GM12875 (cell line): ENCODE measurements around the gene RBKS.
"Not testable (repeated sequence)": the region's sequence is repeated elsewhere in the genome, so short reads cannot be mapped to it uniquely, and the experiment has no call there.

Source experiments
- H3K4me3 ChIP-seq: one replicate; pipeline ENCODE4 v1.5.1; 2011; ENCODE audit warnings: low read depth, low read length, control low read depth
- TF ChIP-seq, protein P1 (sequence below): IDR thresholded peaks from 2 replicates; pipeline ENCODE4 v1.5.1; 2011; ENCODE audit warnings: low read depth, mild to moderate bottlenecking, control low read depth, inconsistent platforms, low read length, moderate library complexity, borderline replicate concordance; ENCODE audit not compliant: insufficient read depth

Gene RBKS

DNA sequence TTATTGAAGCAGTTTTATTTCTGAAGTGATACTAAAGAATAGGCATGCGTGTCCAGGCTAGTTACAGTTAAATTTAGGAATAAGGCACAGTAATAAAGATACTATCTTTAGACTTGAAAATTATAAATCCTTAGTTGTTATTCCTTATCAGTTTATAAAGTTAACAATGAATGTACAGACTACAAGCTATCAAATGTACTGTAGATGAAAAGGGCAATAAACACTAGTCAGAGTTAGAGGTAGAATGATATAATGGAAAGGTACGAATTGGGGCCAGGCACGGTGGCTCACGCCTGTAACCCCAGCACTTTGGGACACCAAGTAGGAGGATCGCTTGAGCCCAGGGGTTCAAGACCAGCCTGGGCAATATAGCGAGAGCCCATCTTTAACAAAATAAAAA is 3.9 kb downstream of the RBKS start:
- no peak overlapping the region for H3K4me3 ChIP-seq
- TF ChIP-seq, protein P1, sequence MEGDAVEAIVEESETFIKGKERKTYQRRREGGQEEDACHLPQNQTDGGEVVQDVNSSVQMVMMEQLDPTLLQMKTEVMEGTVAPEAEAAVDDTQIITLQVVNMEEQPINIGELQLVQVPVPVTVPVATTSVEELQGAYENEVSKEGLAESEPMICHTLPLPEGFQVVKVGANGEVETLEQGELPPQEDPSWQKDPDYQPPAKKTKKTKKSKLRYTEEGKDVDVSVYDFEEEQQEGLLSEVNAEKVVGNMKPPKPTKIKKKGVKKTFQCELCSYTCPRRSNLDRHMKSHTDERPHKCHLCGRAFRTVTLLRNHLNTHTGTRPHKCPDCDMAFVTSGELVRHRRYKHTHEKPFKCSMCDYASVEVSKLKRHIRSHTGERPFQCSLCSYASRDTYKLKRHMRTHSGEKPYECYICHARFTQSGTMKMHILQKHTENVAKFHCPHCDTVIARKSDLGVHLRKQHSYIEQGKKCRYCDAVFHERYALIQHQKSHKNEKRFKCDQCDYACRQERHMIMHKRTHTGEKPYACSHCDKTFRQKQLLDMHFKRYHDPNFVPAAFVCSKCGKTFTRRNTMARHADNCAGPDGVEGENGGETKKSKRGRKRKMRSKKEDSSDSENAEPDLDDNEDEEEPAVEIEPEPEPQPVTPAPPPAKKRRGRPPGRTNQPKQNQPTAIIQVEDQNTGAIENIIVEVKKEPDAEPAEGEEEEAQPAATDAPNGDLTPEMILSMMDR, result no peak

- H3K4me3 ChIP-seq, result no peak overlapping the region
- TF ChIP-seq, protein P1, result no peak
These were observed 4.5 kb downstream of the RBKS start for GRCh38 chr2:27885661-27886060.

DNA sequence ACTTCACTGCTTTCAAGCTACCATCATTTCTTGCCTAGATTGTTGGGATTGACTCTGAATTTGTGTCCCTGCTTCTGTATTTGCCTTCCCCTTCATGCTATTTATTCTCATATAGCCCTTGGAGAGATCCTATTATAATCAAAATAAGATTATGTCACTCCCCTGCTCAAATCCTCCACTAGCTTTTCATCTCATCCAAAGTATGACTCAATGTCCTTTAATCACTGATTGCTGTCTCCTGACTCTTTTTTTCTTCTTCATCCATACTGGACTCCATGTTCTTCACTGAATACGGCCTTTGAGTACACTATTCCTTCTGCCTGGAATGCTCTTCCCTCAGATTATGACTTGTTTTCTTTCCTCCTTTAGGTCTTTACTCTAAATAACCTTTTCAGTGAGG is 5.0 kb downstream of the RBKS start:
- TF ChIP-seq, protein P1, result no peak
- H3K4me3 ChIP-seq, result no peak overlapping the region

DNA sequence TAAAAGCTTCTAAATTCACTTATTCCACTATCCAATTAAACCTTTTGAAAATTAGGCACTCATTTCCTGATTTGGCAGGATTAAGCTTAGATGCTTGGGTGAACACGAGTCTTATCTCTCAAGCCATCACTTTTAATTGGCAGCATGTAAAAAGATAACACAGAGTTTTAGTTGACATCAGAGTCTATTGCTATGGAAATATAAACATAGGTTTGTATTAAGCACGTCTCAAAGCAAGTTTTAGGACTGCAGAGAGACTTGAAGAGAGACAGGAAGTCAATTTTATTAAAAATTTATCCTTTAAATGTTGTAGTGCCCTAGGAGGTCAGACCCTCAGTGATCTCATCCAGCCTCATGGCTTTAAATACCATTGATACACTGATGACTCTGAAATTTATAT is 5.6 kb downstream of the RBKS start:
- TF ChIP-seq, protein P1, result no peak

DNA sequence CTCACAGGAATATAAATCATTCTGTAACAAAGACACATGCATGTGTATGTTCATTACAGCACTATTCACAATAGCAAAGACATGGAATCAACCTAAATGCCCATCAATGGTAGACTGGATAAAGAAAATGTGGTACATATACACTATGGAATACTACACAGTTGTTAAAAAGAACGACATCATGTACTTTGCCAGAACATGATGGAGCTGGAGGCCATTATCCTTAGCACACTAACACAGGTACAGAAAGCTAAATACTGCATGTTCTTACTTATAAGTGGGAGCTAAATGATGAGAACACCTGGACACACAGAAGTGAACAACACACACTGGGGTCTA is 7.6 kb downstream of the RBKS start:
- H3K4me3 ChIP-seq, result not testable (repeated sequence)

More for the DNA sequence above, 5.6 kb downstream of the RBKS start:
- no peak overlapping the region for H3K4me3 ChIP-seq

GRCh38 chr2:27881815-27882583 is 8.2 kb downstream of the RBKS start:
- not testable (repeated sequence) for H3K4me3 ChIP-seq

GRCh38 chr2:27878825-27879224 is 11.4 kb downstream of the RBKS start:
- TF ChIP-seq, protein P1, result no peak
- no peak overlapping the region for H3K4me3 ChIP-seq

DNA sequence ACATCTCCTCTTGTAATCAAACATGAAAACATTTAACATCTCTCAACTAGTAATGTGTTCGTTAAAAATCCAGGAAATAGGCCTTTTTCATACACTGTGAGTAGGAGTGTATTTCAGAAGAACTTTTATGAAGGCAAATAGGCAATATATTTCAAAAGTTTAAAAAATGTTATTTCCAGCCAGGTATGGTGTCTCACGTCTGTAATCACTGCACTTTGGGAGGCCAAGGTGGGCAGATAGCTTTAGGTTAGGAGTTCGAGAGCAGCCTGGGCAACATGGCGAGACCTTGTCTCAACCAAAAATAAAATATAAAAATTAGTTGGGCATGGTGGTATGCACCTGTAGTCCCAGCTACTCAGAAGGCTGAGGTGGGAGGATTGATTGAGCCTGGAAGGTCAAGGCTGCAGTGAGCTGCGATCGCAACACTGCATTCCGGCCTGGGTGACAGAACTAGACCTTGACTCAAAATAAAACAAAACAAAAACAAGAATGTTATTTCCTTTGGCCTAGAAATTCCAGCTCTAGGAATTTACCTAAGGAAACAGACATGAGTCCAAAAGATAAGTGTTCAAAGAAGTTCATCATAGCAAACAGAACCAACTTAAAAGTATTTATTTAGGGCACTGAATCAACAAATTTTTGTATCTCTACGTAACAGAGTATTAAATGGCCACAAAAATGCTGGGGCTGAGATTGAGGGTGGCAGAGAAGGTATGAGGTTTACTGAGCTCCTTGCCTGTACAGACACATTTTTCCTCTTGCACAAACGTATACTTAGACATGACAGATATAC is 14.9 kb downstream of the RBKS start:
- no peak overlapping the region for H3K4me3 ChIP-seq
- TF ChIP-seq, protein P1, result no peak
